ENCODE measurements around the gene LAMA4. TPM values are rescaled to one million over a fixed set of nuclear protein-coding genes. Genes with fewer than 3 reads are reported as not detected.

LAMA4 gene
- total RNA-seq, 1 donor from 2014 or later: 1.1 TPM

DNA sequence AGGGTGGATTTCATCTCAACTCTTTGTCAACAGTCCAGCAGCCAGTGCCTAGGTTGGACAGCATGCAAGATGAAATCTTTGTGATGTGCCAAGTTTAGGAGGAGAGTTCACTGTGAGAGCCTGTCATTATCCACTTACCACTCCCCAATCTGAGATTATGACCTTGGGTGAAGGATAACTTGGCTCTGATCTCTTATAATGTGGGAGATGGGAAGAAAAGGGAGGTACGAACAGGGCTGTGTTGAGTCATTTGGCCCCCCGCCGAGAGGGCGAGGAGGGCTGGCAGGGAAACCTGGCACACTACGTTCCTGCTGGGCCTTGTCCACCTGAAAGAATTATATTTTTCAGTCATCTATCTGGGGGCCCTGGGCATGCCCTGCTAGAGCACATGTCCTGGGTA lies 35.8 kb downstream of the LAMA4 start:
- H3K27ac Mint-ChIP-seq: no peak overlapping the region
- no peak for DNase-seq (ENCODE audit: low spot score, unreplicated experiment)
- H3K36me3 Mint-ChIP-seq (ENCODE audit: insufficient read depth): no peaks in the 10 kb centered on the region
- no peak overlapping the region for H3K4me3 Mint-ChIP-seq (ENCODE audit: low read depth)
- H3K4me1 Mint-ChIP-seq (ENCODE audit: low read depth): peaks cover 6% of the 10 kb centered on the region
- no peaks in the 10 kb centered on the region for H3K9me3 Mint-ChIP-seq (ENCODE audit: low read depth)
- TF ChIP-seq, protein P1, sequence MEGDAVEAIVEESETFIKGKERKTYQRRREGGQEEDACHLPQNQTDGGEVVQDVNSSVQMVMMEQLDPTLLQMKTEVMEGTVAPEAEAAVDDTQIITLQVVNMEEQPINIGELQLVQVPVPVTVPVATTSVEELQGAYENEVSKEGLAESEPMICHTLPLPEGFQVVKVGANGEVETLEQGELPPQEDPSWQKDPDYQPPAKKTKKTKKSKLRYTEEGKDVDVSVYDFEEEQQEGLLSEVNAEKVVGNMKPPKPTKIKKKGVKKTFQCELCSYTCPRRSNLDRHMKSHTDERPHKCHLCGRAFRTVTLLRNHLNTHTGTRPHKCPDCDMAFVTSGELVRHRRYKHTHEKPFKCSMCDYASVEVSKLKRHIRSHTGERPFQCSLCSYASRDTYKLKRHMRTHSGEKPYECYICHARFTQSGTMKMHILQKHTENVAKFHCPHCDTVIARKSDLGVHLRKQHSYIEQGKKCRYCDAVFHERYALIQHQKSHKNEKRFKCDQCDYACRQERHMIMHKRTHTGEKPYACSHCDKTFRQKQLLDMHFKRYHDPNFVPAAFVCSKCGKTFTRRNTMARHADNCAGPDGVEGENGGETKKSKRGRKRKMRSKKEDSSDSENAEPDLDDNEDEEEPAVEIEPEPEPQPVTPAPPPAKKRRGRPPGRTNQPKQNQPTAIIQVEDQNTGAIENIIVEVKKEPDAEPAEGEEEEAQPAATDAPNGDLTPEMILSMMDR (IDR thresholded peaks at IDR 0.05; ENCODE audit: unreplicated experiment): no peak
- H3K27me3 Mint-ChIP-seq: no peaks in the 10 kb centered on the region

DNA sequence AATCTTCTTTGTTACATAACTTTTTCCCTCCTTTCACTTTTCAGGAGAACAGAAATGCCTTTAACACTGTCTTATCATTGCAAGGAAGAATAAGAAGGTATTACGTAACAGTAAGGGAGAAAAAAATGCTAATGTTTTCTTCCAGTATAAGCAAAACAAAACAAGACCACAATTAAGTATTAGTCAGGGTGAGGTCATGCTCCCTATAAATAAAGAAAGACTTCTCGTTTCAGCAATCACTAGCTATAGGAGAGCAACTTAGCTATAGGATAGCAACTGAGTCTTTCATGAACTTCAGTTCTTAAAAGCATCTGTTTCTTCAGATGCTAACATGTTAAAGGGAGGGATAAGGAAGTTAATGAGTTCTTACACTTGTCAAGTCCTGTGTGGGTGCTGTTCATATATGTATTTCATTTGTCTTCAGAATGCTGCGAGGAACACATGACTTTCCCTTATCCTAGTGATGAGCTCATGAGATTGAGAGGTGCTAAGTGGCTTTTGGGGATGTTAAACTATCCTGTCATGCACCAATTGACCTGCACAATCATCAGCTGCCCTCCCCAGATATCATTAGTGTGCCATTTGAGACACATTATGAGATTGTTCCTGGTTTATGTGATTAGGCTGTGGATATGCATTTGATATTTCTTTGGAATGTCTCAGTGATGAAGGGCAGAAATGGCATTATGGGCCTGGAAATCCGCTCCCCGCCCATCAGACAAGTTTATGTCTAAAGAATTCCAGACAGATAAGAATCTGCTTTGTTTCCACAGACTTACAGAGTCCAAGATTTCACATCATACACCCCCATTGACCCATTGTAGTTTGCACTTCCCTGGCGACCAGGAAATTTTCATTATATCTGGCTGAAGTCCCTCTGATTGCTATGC lies 37.5 kb downstream of the LAMA4 start:
- H3K4me3 Mint-ChIP-seq (ENCODE audit: low read depth): no peak overlapping the region
- DNase-seq (ENCODE audit: low spot score, unreplicated experiment): no peak
- H3K9me3 Mint-ChIP-seq (ENCODE audit: low read depth): no peaks in the 10 kb centered on the region
- no peak overlapping the region for H3K27ac Mint-ChIP-seq
- H3K4me1 Mint-ChIP-seq (ENCODE audit: low read depth): peaks cover 7% of the 10 kb centered on the region
- H3K36me3 Mint-ChIP-seq (ENCODE audit: insufficient read depth): no peaks in the 10 kb centered on the region
- TF ChIP-seq, protein P1 (IDR thresholded peaks at IDR 0.05; ENCODE audit: unreplicated experiment): no peak
- H3K27me3 Mint-ChIP-seq: no peaks in the 10 kb centered on the region

DNA sequence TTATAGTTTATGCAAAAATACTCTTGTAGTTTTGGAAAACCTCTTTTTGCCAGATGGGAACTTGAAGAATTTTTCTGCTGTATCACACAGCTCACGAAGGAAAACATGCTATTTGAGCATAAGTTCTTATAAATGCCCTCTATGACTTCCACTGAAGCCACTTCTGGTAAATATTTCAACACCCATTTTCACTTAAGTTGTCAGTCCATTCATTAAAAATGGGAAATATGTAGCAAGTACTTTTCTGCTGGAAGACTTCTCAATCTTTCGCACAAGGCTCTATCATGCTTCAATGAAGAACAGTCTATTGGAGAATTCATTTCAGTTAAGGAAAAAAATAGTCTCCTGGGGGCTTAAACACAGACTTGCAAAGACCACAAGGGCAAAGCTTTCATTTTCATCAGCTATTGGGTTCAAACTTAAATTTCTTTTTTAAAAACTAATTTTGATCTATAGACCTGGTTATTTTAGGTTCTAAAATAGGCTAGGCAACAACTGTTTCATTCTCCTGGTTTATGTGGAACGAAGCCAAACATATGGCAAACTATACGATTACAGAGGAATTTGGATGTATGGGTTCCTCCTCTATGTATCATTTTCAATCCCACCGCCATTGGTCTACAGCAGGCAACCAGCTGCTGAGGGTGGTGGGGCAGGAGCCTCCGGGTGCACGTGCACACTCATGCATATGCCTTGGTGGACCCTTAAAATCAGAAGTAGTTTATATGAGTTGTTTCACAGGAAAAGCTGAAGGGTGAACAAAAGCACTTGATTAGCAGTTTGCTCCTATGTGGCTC lies 38.7 kb downstream of the LAMA4 start:
- H3K4me3 Mint-ChIP-seq (ENCODE audit: low read depth): no peak overlapping the region
- H3K9me3 Mint-ChIP-seq (ENCODE audit: low read depth): no peaks in the 10 kb centered on the region
- H3K36me3 Mint-ChIP-seq (ENCODE audit: insufficient read depth): no peaks in the 10 kb centered on the region
- TF ChIP-seq, protein P1 (IDR thresholded peaks at IDR 0.05; ENCODE audit: unreplicated experiment): no peak
- no peak for DNase-seq (ENCODE audit: low spot score, unreplicated experiment)
- H3K27me3 Mint-ChIP-seq: no peaks in the 10 kb centered on the region
- H3K27ac Mint-ChIP-seq: no peak overlapping the region
- peaks cover 7% of the 10 kb centered on the region for H3K4me1 Mint-ChIP-seq (ENCODE audit: low read depth)

DNA sequence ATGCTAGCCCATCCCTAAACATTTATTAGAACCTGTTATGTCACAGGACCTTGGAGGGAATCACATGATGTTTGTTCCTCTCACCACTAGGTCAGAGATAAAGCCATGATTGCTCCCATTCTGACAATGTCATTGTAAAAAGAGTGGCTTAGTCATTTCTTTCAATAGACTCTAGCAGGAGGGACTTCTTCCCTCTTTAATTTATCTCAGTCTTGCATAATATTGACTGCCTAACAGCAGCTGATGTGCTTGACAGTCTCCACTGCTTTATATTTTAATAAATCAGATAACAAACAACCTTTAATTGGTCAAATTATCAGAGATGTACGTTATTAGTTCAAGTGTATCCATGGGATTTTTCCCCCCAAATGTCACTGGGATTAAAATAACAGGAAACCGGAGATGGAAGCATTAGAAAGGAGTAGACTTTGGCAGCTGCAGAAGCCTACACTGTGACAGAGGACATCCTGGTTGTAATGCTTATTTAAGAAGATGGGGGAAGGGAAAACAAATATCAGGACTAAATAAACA lies 39.6 kb downstream of the LAMA4 start:
- no peaks in the 10 kb centered on the region for H3K9me3 Mint-ChIP-seq (ENCODE audit: low read depth)
- H3K27me3 Mint-ChIP-seq: no peaks in the 10 kb centered on the region
- no peak for DNase-seq (ENCODE audit: low spot score, unreplicated experiment)
- H3K36me3 Mint-ChIP-seq (ENCODE audit: insufficient read depth): no peaks in the 10 kb centered on the region
- TF ChIP-seq, protein P1 (IDR thresholded peaks at IDR 0.05; ENCODE audit: unreplicated experiment): no peak
- no peak overlapping the region for H3K27ac Mint-ChIP-seq
- H3K4me3 Mint-ChIP-seq (ENCODE audit: low read depth): no peak overlapping the region
- peaks cover 7% of the 10 kb centered on the region for H3K4me1 Mint-ChIP-seq (ENCODE audit: low read depth)

DNA sequence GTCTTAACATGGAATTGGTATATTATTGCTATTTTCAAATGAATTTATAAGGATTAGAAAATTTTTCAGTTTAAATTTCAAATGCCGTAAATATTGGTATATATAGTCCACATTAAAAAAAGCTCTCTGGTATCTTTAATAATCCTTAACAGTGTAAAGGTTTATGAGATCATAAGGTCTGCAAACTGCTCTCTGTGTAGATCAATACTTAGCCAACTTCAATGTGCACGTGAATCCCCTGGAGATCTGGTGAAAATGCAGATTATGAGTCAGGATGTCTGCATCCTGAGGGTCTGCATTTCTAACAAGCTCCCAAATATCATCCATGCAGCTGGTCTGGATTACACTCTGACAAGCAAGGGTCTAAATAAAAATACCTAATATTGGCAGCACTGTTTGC lies 43.5 kb downstream of the LAMA4 start:
- no peaks in the 10 kb centered on the region for H3K36me3 Mint-ChIP-seq (ENCODE audit: insufficient read depth)
- no peak for DNase-seq (ENCODE audit: low spot score, unreplicated experiment)
- TF ChIP-seq, protein P1 (IDR thresholded peaks at IDR 0.05; ENCODE audit: unreplicated experiment): no peak

More for the DNA sequence above, 43.5 kb downstream of the LAMA4 start:
- Mint-ChIP-seq H3K27ac (no peak overlapping the region), H3K4me1 (ENCODE audit: low read depth) (peaks cover 7% of the 10 kb centered on the region), H3K27me3 (no peaks in the 10 kb centered on the region), H3K4me3 (ENCODE audit: low read depth) (no peak overlapping the region), H3K9me3 (ENCODE audit: low read depth) (no peaks in the 10 kb centered on the region)

Measured in progenitor cell of endocrine pancreas (in vitro differentiated cells).